Measurements from ENCODE around the gene MSTO1.
"Not testable (repeated sequence)": the region's sequence is repeated elsewhere in the genome, so short reads cannot be mapped to it uniquely, and the experiment has no call there.

The MSTO1 gene

GRCh38 chr1:155590516-155591247 lies 19.3 kb upstream of the MSTO1 start:
- H3K4me3 ChIP-seq (ENCODE audit: low read length in 2 of 2); H3K27me3 ChIP-seq (ENCODE audit: control insufficient read depth in 1 of 2, insufficient read depth in 2 of 2, low read length in 2 of 2); H3K27ac ChIP-seq (ENCODE audit: low read length); H3K9me3 ChIP-seq (ENCODE audit: control insufficient read depth in 2 of 2, low read length in 2 of 2); H3K36me3 ChIP-seq (ENCODE audit: control insufficient read depth in 2 of 2, insufficient read depth in 2 of 2, low read length in 2 of 2); H3K4me1 ChIP-seq (ENCODE audit: control insufficient read depth, insufficient read depth, low read length); H3K9ac ChIP-seq (ENCODE audit: low read length in 2 of 2): not testable (repeated sequence)

- H3K27ac ChIP-seq (ENCODE audit: low read length) = no peak overlapping the region
- H3K4me3 ChIP-seq (ENCODE audit: low read length in 2 of 2) = no peak overlapping the region
- peaks cover 3% of the 10 kb centered on the region for H3K4me1 ChIP-seq (ENCODE audit: control insufficient read depth, insufficient read depth, low read length)
- no peaks in the 10 kb centered on the region for H3K27me3 ChIP-seq (ENCODE audit: control insufficient read depth in 1 of 2, insufficient read depth in 2 of 2, low read length in 2 of 2)
- no peak overlapping the region for H3K9ac ChIP-seq (ENCODE audit: low read length in 2 of 2)
- H3K9me3 ChIP-seq (ENCODE audit: control insufficient read depth in 2 of 2, low read length in 2 of 2) = no peaks in the 10 kb centered on the region
- H3K36me3 ChIP-seq (ENCODE audit: control insufficient read depth in 2 of 2, insufficient read depth in 2 of 2, low read length in 2 of 2) = no peaks in the 10 kb centered on the region
Measured at GRCh38 chr1:155591770-155592169, 18.2 kb upstream of the MSTO1 start.

DNA sequence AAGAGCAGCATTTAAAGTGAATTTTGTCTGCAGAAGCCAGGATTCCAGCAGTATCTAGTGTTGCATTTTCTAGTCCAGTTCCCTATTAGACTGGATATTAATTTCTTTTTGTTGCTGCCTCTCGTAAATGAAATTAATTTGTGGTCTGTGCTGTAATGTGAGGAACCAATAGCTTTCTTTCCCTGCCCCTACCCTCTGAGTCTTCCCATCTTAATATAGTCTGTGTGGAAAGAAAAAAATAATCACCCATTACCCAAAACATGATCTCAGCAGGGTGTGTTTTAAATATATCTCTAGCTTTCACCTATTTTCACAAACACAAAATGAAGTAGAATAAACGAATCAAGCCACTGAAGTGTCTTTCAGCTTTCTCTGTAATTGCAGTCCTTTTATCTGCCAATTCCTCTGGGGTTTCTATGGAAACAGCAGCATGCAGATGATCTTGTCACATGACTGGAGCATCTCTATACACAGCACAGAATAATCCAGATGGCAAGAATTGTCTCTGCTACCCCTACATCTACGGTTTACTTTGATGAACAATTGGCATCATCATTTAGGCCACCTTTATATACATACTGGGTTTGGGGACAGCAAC lies 14.0 kb upstream of the MSTO1 start:
- H3K27ac ChIP-seq (ENCODE audit: low read length); H3K4me3 ChIP-seq (ENCODE audit: low read length in 2 of 2); H3K36me3 ChIP-seq (ENCODE audit: control insufficient read depth in 2 of 2, insufficient read depth in 2 of 2, low read length in 2 of 2); H3K9ac ChIP-seq (ENCODE audit: low read length in 2 of 2); H3K9me3 ChIP-seq (ENCODE audit: control insufficient read depth in 2 of 2, low read length in 2 of 2); H3K27me3 ChIP-seq (ENCODE audit: control insufficient read depth in 1 of 2, insufficient read depth in 2 of 2, low read length in 2 of 2); H3K4me1 ChIP-seq (ENCODE audit: control insufficient read depth, insufficient read depth, low read length): not testable (repeated sequence)

DNA sequence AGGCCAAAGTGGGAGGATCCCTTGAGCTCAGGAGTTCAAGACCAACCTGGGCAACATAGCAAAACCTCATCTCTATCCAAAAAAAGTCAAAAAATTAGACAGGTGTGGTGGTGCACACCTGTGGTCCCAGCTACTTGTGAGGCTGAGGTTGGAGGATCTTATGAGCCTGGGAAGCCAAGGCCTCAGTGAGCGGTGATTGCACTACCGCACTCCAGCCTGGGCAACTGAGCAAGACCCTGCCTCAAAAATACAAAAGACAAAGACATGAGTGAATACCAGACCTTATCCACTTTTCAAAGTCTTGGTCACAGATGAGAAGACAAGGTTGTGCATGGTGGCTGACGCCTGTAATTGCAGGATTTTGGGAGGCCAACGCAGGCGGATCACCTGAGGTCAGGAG lies 13.2 kb upstream of the MSTO1 start:
- peaks cover 3% of the 10 kb centered on the region for H3K4me1 ChIP-seq (ENCODE audit: control insufficient read depth, insufficient read depth, low read length)
- no peaks in the 10 kb centered on the region for H3K27me3 ChIP-seq (ENCODE audit: control insufficient read depth in 1 of 2, insufficient read depth in 2 of 2, low read length in 2 of 2)
- no peak overlapping the region for H3K27ac ChIP-seq (ENCODE audit: low read length)
- no peaks in the 10 kb centered on the region for H3K9me3 ChIP-seq (ENCODE audit: control insufficient read depth in 2 of 2, low read length in 2 of 2)
- no peaks in the 10 kb centered on the region for H3K36me3 ChIP-seq (ENCODE audit: control insufficient read depth in 2 of 2, insufficient read depth in 2 of 2, low read length in 2 of 2)
- H3K9ac ChIP-seq (ENCODE audit: low read length in 2 of 2) = no peak overlapping the region
- no peak overlapping the region for H3K4me3 ChIP-seq (ENCODE audit: low read length in 2 of 2)

DNA sequence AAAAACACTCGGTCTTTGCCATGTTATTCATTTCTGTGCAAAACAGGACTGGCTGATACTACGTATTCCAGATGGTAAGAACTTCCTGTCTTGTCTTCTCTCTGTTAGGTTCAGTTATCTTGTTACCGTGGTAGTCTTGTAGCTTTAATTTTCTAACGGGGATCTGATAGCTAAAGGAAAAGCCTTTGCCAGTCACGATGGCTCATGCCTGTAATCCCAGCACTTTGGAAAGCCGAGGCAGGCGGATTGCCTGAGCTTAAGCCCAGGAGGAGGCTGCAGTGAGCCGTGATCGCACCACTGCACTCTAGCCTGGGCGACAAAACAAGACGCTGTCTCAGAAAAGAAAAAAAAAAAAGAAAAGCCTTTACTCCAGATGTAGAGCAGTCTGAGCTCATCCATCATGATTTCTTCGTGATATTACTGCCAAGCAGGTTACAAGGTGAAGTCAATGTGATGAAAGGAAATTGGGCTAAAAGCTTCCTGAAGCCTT lies 11.1 kb upstream of the MSTO1 start:
- H3K9ac ChIP-seq (ENCODE audit: low read length in 2 of 2) = peak overlapping the region; percentile 22 to 42
- H3K27ac ChIP-seq (ENCODE audit: low read length) = no peak overlapping the region
- no peaks in the 10 kb centered on the region for H3K9me3 ChIP-seq (ENCODE audit: control insufficient read depth in 2 of 2, low read length in 2 of 2)
- no peaks in the 10 kb centered on the region for H3K36me3 ChIP-seq (ENCODE audit: control insufficient read depth in 2 of 2, insufficient read depth in 2 of 2, low read length in 2 of 2)
- H3K4me3 ChIP-seq (ENCODE audit: low read length in 2 of 2) = peak overlapping the region; percentile 47 to 59
- no peaks in the 10 kb centered on the region for H3K4me1 ChIP-seq (ENCODE audit: control insufficient read depth, insufficient read depth, low read length)
- H3K27me3 ChIP-seq (ENCODE audit: control insufficient read depth in 1 of 2, insufficient read depth in 2 of 2, low read length in 2 of 2) = no peaks in the 10 kb centered on the region

DNA sequence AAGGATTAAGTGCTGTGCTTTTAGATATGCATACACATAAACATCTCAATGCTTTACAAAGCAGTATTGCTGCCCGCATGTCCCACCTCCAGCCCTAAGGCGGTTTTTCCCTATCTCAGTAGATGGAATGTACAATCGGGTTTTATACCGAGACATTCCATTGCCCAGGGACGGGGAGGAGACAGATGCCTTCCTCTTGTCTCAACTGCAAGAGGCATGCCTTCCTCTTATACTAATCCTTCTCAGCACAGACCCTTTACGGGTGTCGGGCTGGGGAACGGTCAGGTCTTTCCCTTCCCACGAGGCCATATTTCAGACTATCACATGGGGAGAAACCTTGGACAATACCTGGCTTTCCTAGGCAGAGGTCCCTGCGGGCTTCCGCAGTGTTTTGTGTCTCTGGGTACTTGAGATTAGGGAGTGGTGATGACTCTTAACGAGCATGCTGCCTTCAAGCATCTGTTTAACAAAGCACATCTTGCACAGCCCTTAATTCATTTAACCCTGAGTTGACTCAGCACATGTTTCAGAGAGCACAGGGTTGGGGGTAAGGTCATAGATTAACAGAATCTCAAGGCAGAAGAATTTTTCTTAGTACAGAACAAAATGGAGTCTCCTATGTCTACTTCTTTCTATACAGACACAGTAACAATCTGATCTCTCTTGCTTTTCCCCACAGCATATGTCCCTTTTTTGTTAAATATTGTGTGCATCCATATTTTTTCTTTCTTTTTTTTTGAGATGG lies 10.0 kb upstream of the MSTO1 start:
- H3K9ac ChIP-seq (ENCODE audit: low read length in 2 of 2); H3K27me3 ChIP-seq (ENCODE audit: control insufficient read depth in 1 of 2, insufficient read depth in 2 of 2, low read length in 2 of 2); H3K4me3 ChIP-seq (ENCODE audit: low read length in 2 of 2); H3K36me3 ChIP-seq (ENCODE audit: control insufficient read depth in 2 of 2, insufficient read depth in 2 of 2, low read length in 2 of 2); H3K4me1 ChIP-seq (ENCODE audit: control insufficient read depth, insufficient read depth, low read length); H3K9me3 ChIP-seq (ENCODE audit: control insufficient read depth in 2 of 2, low read length in 2 of 2); H3K27ac ChIP-seq (ENCODE audit: low read length): not testable (repeated sequence)

- no peaks in the 10 kb centered on the region for H3K27me3 ChIP-seq (ENCODE audit: control insufficient read depth in 1 of 2, insufficient read depth in 2 of 2, low read length in 2 of 2)
- no peak overlapping the region for H3K9ac ChIP-seq (ENCODE audit: low read length in 2 of 2)
- H3K36me3 ChIP-seq (ENCODE audit: control insufficient read depth in 2 of 2, insufficient read depth in 2 of 2, low read length in 2 of 2) = peaks cover 0 to 2% of the 10 kb centered on the region in 2 donors
- no peaks in the 10 kb centered on the region for H3K9me3 ChIP-seq (ENCODE audit: control insufficient read depth in 2 of 2, low read length in 2 of 2)
- no peaks in the 10 kb centered on the region for H3K4me1 ChIP-seq (ENCODE audit: control insufficient read depth, insufficient read depth, low read length)
- H3K27ac ChIP-seq (ENCODE audit: low read length) = no peak overlapping the region
- H3K4me3 ChIP-seq (ENCODE audit: low read length in 2 of 2) = no peak overlapping the region
Measured at GRCh38 chr1:155607708-155608107, 2.3 kb upstream of the MSTO1 start.

- Histone ChIP-seq H3K36me3 (ENCODE audit: control insufficient read depth in 2 of 2, insufficient read depth in 2 of 2, low read length in 2 of 2) (peaks cover 5% of the 10 kb centered on the region in 2 donors), H3K9ac (ENCODE audit: low read length in 2 of 2) (no peak overlapping the region), H3K4me3 (ENCODE audit: low read length in 2 of 2) (no peak overlapping the region), H3K27me3 (ENCODE audit: control insufficient read depth in 1 of 2, insufficient read depth in 2 of 2, low read length in 2 of 2) (no peaks in the 10 kb centered on the region), H3K9me3 (ENCODE audit: control insufficient read depth in 2 of 2, low read length in 2 of 2) (no peaks in the 10 kb centered on the region), H3K27ac (ENCODE audit: low read length) (no peak overlapping the region), H3K4me1 (ENCODE audit: control insufficient read depth, insufficient read depth, low read length) (no peaks in the 10 kb centered on the region)
Measured at GRCh38 chr1:155608888-155609225, 1.2 kb upstream of the MSTO1 start.

GRCh38 chr1:155610257-155610647 lies 234 bp downstream of the MSTO1 start:
- H3K36me3 ChIP-seq (ENCODE audit: control insufficient read depth in 2 of 2, insufficient read depth in 2 of 2, low read length in 2 of 2); H3K27me3 ChIP-seq (ENCODE audit: control insufficient read depth in 1 of 2, insufficient read depth in 2 of 2, low read length in 2 of 2); H3K4me1 ChIP-seq (ENCODE audit: control insufficient read depth, insufficient read depth, low read length); H3K9ac ChIP-seq (ENCODE audit: low read length in 2 of 2); H3K27ac ChIP-seq (ENCODE audit: low read length); H3K9me3 ChIP-seq (ENCODE audit: control insufficient read depth in 2 of 2, low read length in 2 of 2): not testable (repeated sequence)
- peak overlapping the region in 1 of 2 donors; percentile 87 for H3K4me3 ChIP-seq (ENCODE audit: low read length in 2 of 2)

- not testable (repeated sequence) for H3K27me3 ChIP-seq (ENCODE audit: control insufficient read depth in 1 of 2, insufficient read depth in 2 of 2, low read length in 2 of 2)
Measured at GRCh38 chr1:155613226-155613625, 3.2 kb downstream of the MSTO1 start.

GRCh38 chr1:155622191-155622590 lies 12.2 kb downstream of the MSTO1 start:
- Histone ChIP-seq H3K4me3 (ENCODE audit: low read length in 2 of 2) (no peak overlapping the region), H3K9me3 (ENCODE audit: control insufficient read depth in 2 of 2, low read length in 2 of 2) (no peaks in the 10 kb centered on the region), H3K27me3 (ENCODE audit: control insufficient read depth in 1 of 2, insufficient read depth in 2 of 2, low read length in 2 of 2) (no peaks in the 10 kb centered on the region), H3K9ac (ENCODE audit: low read length in 2 of 2) (no peak overlapping the region), H3K4me1 (ENCODE audit: control insufficient read depth, insufficient read depth, low read length) (no peaks in the 10 kb centered on the region), H3K36me3 (ENCODE audit: control insufficient read depth in 2 of 2, insufficient read depth in 2 of 2, low read length in 2 of 2) (no peaks in the 10 kb centered on the region), H3K27ac (ENCODE audit: low read length) (no peak overlapping the region)

More at GRCh38 chr1:155613226-155613625, 3.2 kb downstream of the MSTO1 start:
- not testable (repeated sequence) for H3K36me3 ChIP-seq (ENCODE audit: control insufficient read depth in 2 of 2, insufficient read depth in 2 of 2, low read length in 2 of 2); H3K4me1 ChIP-seq (ENCODE audit: control insufficient read depth, insufficient read depth, low read length); H3K4me3 ChIP-seq (ENCODE audit: low read length in 2 of 2); H3K27ac ChIP-seq (ENCODE audit: low read length); H3K9ac ChIP-seq (ENCODE audit: low read length in 2 of 2); H3K9me3 ChIP-seq (ENCODE audit: control insufficient read depth in 2 of 2, low read length in 2 of 2)

Data from stomach smooth muscle (tissue), 2 donors.